ENCODE measurements around the gene MDFIC2. TPM values are rescaled to one million over a fixed set of nuclear protein-coding genes. Genes with fewer than 3 reads are reported as not detected.
"Not testable (repeated sequence)": the region's sequence is repeated elsewhere in the genome, so short reads cannot be mapped to it uniquely, and the experiment has no call there.

Gene MDFIC2
- polyA plus RNA-seq (ENCODE audit: insufficient read length in 4 of 4) = not detected

DNA sequence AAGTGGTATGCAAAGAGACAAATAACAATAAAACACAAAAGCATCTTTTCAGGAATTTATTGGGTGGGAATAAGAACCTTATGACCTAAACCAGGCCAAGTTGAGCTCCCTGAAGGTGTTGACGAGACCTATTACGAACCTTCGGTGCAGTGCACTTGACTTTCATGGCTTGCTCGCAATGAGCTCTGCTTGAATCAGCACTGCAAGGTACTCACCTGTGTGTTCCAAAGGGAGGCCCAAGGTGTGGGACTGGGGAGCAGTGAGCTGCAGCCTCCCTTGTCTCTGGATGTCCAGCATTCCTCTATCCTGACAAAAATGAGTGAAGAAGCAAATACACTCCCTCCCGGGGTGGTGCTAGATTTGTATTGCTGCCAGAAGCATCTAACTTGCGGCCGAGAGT lies at the start of gene MDFIC2:
MDFIC2 (minus strand) TSS at position 303 of the 400 bp plus-strand sequence. CDS start 665 bp downstream, outside the sequence.
- DNase-seq (ENCODE audit: low read depth in 4 of 4, low spot score in 3 of 4) = no peak

DNA sequence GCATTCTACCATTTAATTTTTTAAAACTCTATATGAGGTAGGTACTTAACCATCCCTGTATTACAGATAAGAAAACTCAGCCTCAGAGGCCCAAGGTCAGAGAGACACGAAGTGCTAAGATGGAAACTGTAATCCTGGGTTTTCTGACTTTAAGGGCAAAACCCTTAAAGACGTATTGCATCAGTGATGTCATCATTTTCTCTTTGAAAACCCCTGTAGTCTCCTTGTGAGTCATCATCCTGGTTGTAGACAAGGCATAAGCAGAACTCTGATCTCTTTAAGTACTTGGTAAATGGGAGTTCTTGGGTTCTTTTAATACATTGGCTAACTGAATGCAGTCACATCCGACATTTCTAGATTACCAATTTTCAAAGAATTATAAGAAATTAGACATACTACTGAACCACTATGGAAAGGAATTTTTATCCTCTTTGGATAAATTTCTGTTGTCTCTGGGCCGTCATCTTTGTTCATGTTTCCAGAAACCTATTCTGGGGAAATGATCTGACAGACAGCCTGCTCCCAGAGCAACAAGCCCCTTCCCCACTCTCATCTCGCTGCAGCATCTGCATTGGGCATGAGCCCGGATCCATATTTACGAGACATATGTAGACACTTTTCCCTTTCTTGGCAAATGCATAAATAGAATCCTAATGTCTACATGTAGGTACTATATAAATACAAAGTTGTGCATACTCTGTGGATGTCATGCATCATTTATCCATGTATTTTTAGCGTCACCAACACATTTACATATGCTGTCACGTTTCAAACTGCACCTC lies 48.7 kb upstream of the MDFIC2 start:
- DNase-seq (ENCODE audit: low read depth in 4 of 4, low spot score in 3 of 4) = no peak

DNA sequence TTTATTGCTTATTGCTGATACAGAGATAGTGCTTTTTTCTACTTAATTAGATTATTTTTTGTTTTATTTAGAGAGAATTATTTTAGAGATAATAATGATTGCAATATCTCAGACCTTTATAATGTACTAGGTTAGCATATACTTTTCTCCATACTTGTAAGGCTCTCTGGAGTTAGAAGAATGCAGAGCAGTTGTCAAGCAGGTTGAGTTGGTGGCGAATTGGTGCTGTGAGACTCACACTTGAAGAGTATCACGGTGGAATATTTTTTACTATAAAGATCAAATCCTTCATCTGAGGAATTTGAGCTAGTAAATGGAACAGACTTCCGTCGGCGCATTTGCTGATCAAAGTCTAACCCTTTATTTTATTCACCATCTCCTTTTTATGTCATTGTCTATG lies 47.3 kb upstream of the MDFIC2 start:
- no peak for DNase-seq (ENCODE audit: low read depth in 4 of 4, low spot score in 3 of 4)

DNA sequence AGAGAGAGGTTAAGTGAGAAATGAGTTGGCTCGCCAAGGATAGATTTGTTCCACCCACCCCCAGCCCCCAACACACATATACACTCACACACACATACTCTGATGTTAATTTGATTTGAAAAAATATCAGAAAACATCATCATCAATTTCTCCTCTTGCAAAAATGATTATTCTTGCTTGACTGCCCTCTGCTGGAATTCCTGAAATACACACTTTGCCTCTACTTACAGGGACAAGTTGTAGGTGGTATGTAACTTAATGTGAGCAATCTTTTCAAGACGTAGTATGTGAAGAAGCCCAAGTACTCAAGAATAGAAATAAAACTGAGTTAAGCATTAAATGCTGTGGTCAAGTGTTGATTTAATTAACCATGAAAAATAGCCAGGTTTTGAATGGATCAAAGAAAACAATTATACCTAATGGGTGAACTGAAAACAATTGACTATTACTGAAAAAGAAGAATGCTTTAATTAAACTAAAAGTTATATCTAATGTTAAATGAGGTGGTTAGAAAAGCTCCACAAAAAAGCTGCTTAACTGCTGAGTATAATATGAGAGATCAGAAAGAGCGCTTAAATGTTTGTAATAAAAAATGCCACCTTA lies 46.6 kb upstream of the MDFIC2 start:
- DNase-seq (ENCODE audit: low read depth in 4 of 4, low spot score in 3 of 4) = peak in 3 of 4 donors; percentile 2 to 12 (median 7)

DNA sequence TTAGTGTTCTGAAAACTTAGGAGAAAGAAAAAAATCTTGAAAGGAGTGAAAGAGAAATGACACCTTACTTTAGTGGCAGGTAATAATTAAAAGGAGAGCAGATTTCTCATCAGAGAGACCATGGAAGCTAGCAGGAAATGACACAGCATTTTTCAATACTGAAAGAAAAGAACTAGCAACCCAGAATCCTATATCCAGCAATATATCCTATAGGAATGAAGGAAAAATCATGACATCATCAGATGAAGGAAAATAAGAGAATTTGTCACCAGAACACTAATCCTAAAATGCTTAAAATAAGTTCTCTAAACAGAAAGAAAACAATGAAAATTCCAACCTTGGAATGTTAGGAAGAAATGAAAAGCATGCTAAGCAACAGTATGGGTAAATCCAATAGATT lies 39.8 kb upstream of the MDFIC2 start:
- DNase-seq (ENCODE audit: low read depth in 4 of 4, low spot score in 3 of 4) = no peak

DNA sequence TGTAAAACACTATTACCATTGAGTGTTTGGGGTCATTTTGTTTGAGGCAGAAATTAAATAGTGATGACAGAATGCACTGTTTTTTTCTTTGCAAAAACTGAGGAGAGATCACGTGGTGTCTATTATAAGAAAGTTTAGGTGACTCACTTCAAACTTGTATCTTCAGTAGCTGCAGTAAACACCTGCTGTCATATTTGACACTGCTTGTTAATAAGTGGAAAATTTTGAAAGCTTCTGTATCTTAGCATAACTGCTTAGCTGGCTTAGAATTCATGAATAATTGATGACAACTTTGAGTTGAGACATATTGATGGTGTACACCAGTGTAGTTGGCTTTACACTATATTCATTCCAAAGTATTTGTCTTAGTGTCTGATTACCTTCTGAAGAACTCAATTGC lies 29.7 kb upstream of the MDFIC2 start:
- DNase-seq (ENCODE audit: low read depth in 4 of 4, low spot score in 3 of 4) = no peak

DNA sequence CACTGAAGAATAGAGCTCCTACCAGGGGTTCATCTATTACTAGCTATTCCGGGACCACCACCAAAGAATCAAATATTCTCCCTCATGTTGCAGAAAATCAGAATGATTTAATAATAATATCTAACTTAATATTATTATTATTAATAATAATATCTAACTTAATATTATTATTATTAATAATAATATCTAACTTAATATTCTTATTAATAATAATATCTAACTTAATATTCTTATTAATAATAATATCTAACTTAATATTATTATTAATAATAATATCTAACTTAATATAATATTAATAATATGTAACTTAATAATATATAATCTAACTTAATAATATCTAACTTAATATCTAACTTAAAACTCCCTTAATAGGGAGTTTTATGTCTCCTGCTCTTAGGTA lies 24.4 kb upstream of the MDFIC2 start:
- not testable (repeated sequence) for DNase-seq (ENCODE audit: low read depth in 4 of 4, low spot score in 3 of 4)

DNA sequence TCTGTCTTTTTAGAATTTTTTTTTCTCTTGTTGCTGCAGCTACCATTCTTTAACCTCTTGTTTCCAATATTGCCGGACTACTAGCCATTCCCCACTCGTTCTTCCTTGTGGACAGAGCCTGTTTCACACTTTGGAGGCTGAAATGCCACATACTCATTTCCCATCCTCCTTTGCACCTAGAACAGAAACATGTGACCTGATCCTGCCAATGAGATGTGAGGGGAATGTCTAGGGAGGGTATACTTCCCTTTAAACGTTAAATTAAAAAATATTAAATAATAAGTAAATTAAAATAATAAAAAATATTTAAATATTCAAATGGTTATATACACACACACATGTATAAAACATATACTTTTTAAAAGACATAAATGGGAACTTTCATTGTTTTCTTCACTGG lies 20.6 kb upstream of the MDFIC2 start:
- no peak for DNase-seq (ENCODE audit: low read depth in 4 of 4, low spot score in 3 of 4)

DNA sequence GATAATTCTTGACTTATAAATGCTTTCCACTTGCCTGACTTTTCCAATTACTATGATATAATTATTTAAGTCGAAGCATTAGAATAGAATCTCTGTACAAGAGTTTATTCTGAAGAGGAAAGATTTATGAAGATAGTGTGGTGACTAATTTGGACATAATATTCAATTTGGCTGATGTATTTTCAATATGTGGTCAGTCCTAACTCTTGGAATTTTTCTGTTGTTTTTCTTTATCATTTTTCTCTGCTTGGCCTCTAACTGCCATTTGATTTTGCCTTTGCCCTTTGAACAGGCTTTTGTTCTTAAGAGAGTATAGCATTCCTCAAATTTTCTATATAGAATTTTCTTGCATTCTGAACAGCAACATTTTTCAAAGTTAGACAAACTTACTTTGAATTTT lies 2.6 kb upstream of the MDFIC2 start:
- no peak for DNase-seq (ENCODE audit: low read depth in 4 of 4, low spot score in 3 of 4)

DNA sequence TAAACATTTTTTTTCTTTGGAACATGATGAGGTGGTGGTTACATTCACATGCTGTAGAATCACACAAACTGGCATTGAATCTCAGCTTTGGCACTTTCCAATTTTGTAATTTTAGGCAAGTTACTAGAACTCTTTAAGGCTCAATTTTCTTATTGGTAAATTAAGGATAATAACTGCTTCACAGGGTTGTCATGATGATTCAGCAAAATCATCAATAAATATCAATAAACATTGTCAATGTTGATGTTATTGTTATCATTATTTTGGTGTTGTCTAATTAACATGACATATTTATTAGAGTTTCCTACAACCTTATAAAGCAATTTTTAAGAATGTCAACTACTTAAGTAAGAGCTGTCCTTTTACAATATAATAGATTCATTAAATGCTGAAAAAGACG lies 1.6 kb downstream of the MDFIC2 start:
- DNase-seq (ENCODE audit: low read depth in 4 of 4, low spot score in 3 of 4) = no peak

DNA sequence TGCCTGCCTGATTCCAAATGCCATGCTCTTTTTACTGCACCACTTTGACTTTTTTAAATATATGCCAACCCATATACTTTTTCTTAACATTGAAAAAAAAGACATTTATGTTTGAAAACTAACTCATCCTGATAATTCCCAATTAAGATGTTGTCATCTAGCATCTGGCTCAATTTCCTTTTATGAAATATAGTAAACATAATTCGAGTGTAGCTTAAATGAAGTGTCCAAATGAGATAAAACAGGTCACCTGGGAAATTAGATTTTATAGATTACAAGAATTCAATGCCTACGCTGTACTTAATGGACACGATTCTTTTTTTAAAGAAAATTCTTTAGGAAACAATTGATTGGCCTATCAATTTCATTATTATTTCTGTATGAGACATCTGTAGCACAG lies 2.8 kb downstream of the MDFIC2 start:
- DNase-seq (ENCODE audit: low read depth in 4 of 4, low spot score in 3 of 4) = no peak

DNA sequence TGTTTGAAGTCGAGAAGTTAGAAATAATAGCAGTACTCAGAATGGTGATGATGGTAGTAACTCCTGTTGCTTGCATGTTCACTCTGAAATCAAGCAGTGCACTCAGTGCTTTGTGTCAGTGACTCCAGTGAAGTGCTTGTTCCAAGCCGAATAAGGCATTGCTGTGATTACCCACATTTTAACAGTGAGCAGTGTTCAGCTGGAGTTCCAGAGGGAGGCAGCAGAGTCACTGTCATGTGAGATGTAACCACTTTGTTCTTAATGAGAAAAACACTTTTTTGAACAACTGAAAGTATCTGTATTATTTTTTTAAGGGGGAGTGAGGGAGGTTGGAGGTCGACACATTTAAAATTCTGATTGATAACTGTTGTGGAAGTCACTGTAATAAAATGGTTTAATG lies 3.7 kb downstream of the MDFIC2 start:
- no peak for DNase-seq (ENCODE audit: low read depth in 4 of 4, low spot score in 3 of 4)

DNA sequence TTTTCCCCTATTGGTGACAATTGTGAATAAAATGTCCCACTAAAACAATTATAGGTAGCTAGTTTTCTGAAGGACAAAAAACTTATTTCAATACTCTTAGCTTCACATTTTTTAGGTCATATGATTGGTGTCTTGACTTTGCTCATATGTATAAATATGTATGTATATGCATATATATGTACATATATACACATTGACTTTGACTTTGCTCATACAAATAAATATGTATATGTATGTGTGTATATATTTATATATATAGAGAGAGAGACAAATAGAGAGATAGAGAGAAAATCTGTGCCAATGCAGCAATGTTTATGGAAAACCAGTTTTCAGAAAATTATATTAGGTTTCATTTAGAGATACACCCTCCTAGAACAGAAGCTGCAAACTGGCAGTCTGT lies 5.7 kb downstream of the MDFIC2 start:
- no peak for DNase-seq (ENCODE audit: low read depth in 4 of 4, low spot score in 3 of 4)

DNA sequence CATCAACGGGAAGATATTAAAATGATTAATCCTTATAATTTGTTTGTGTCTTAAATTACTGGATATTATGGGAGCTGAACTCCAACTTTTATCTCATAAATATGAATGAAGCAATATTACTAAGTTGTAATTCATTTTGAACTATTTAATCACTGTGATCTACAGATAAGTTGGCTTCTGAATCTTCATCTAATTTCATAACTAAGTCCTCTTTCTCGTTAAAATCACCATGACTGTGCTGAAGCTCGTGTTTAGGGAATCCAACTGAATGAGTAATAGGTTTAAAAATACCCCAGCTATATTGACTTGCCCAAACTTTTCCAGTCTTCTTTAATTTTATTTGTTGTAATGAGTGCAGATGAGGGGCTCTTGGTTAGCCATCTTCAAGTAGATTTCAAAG lies 14.1 kb downstream of the MDFIC2 start:
- DNase-seq (ENCODE audit: low read depth in 4 of 4, low spot score in 3 of 4) = no peak

DNA sequence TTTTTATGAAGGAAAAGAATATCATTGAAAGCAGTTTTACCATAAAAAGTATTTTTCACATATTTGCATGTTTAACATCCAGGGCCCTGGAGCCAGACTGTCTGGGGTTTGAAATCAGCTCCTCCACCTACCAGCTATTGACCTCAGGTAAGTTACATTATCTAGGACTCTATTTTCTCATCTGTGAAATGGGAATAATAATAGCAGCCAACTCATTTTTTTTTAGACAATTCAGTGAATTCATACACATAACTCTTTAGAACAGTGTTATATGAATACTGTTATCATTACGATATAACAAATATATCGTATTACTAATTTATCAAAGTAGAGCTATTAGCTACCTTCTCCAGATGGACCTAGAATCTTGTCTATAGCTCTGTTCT lies 21.3 kb downstream of the MDFIC2 start:
- no peak for DNase-seq (ENCODE audit: low read depth in 4 of 4, low spot score in 3 of 4)

DNA sequence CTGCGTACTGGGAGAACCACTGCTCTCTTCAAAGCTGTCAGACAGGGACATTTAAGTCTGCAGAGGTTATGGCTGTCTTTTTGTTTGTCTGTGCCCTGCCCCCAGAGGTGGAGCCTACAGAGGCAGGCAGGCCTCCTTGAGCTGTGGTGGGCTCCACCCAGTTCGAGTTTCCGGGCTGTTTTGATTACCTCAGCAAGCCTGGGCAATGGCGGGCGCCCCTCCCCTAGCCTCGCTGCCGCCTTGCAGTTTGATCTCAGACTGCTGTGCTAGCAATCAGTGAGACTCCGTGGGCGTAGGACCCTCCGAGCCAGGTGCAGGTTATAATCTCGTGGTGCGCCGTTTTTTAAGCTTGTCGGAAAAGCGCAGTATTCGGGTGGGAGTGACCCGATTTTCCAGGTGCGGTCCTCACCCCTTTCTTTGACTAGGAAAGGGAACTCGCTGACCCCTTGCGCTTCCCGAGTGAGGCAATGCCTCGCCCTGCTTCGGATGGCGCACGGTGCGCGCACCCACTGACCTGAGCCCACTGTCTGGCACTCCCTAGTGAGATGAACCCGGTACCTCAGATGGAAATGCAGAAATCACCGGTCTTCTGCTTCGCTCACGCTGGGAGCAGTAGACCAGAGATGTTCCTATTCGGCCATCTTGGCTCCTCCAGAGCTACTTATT lies 21.9 kb downstream of the MDFIC2 start:
- DNase-seq (ENCODE audit: low read depth in 4 of 4, low spot score in 3 of 4) = not testable (repeated sequence)

DNA sequence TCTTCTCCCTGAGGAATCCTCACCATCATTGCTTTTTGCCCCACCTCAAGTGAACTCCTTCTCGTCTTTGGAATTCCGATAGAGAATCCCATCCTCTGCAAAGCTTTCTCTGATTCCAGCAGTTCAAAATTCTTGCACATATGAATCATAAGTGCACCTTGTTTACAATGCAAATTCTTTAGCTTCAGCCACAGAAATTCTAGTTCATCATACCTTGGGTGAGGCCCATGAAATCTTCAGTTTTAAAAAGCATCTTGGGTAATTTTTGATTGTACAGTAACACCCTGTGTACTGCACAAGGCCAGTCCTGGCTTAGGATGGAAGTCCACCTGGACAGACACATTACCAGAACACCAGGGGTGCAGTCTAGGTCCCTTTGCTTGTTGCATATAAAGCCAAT lies 30.8 kb downstream of the MDFIC2 start:
- DNase-seq (ENCODE audit: low read depth in 4 of 4, low spot score in 3 of 4) = no peak

DNA sequence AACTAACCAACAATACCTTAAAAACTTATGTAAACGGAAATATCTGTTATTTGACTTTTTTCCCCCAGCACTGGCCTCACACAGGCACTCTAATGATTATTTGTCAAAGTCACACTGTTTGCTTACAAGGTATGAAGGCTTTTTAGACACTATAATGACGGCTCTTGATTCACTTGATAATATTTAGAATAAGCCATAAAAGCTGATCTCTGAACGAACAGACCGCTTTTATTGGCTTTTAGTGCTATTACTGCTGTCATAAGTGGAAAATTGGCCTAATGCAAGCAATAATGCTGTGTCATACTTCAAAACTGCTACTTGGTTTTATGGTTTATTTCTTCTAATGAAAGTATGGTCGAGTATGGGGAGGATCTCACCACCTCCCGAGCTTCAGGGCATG lies 35.1 kb downstream of the MDFIC2 start:
- no peak for DNase-seq (ENCODE audit: low read depth in 4 of 4, low spot score in 3 of 4)

DNA sequence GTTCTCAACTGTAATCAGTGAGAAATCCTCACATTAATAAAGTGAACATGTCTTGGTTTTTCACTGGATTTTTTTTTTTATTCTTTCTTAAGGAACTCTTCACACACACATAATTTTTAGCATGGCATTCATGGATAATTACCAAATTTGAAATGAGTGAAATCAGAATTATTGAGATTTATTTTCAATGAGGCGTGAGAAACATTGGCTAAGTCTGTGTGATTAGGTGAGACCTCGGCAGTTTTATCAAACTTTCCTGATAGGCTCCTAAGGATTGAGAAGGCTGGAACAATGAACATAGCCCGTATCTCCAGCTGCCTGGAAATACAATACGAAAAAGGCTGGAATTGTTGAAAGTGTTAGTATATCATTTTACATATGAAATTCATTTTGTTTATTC lies 35.5 kb downstream of the MDFIC2 start:
- no peak for DNase-seq (ENCODE audit: low read depth in 4 of 4, low spot score in 3 of 4)

DNA sequence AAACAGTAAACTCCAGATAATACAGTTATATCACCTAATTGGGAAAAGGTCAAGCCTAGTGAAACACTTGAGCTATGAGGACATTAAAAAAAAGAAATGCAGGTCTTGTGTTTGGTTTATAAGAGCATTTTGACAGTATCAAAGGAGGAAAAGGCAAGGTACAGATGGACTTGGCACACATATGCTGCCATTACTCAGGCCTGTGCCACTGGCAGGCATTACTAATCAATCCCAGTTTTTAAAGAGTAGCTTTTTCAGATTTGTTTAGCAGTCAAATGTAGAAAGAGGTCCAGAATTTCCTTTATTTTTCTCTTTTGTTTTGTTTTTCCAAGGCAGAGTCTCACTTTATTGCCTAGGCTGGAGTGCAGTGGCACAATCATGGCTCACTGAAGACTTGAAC lies 38.9 kb downstream of the MDFIC2 start:
- no peak for DNase-seq (ENCODE audit: low read depth in 4 of 4, low spot score in 3 of 4)

DNA sequence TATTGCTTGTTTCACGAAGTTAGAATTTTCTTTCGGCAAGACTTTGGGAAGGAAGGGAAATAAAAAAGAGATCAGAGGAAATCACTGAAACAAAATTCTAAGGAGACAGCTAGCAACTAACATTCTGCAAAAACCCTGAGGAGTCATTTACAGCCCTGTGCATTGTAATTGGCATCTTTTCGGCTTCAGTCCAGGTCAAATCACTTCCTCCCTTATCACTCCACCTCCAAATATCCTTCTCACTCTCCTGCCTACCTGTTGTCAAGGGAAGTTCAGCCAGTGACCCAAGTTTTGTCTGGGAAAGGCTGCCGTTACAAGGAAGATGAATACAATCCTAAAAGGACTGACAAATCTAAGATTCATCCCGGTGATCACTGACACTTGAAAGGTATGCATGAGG lies 39.6 kb downstream of the MDFIC2 start:
- no peak for DNase-seq (ENCODE audit: low read depth in 4 of 4, low spot score in 3 of 4)

Measured in right renal pelvis (tissue), 4 donors.